Embryonic facial prominence (tissue), 1 donor: ENCODE measurements around the gene KRTAP6-3.

Source experiments
- DNase-seq: peaks from one replicate; pipeline ENCODE4 v3.0.0-alpha.2; 2016; ENCODE audit errors: extremely low spot score

Gene KRTAP6-3

DNA sequence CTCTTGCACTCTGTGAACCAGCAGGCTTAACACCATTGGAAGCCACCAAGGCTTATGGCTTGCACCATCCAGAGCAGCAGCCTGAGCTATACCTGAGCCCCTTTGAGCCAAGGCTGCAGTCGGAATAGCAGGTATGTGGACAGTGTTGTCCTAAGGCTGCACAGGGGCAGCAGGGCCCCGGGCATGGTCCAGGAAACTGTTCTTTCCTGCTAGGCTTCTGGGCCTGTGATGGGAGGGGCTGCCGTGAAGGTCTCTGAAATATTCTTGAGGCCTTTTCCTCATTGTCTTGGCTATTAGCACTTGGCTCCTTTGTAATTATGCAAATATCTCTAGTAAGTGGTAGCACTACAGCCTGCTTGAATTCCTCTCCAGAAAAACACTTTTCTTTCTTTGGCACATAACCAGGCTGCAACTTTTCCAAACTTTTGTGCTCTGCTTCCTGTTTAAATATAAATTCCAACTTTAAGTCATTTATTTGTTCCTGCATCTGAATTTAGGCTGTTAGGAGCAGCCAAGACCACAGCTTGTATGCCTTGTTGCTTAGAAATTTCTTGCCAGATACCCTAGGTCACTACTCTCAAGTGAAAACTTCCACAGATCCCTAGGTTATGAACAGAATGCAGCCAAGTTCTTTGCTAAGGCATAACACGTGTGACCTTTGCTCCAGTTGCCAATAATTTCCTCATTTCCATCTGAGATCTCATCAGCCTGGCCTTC, 33.4 kb downstream of the KRTAP6-3 start:
- no peak for DNase-seq

DNA sequence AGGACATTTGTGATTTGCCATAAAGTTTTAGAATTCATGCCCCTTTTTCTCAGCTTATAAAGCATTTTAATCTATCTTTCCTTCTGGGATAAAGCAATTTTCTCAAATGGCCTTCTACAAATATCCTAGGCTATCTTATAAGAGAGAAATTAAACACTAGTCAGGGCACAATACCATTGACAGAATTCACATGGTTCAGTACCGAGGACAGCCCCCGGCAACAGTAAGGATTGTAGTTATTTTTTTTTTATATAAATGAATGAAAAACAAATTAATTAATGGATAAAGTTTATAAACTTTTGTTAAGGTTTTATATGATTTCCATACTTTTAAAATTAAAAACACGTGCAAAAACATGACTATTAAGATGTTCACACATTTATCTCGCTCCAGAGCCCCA, 35.9 kb downstream of the KRTAP6-3 start:
- DNase-seq = no peak

DNA sequence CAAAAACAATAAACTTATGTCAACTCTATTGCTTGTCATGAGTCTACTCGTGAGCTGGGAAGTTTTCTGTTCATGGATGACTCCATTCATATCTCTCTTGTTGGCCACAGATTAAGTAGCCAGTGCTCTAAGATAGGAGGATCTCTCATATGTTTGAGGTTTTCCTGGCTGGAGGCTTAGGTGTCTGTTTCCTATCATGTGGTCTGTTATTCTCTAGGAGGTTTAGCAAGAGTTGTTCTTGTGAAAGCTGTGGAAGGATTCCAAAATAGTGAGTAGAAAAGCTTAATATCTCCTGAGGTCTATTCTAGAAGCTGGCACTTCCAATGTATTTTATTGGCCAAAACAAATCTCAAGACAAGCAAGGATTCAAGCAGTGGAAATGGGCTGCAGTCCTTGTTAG, 37.0 kb downstream of the KRTAP6-3 start:
- DNase-seq = no peak

DNA sequence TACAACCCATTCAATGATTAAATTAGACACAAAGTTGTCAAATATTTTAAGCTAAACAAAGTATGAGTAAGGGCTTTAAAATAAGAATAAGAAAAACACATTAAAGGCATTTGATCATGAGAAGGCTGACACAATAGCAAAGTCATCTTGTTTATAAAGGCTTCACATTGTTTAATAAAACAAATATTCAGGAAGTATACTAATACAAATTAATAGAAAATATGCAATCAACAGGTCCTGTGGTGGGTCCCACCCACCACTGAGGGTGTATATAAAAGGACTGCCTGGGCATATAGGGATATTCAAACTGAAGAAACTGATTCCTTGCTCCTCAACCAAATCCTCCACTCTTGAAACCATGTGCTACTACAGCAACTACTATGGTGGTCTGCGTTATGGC, 42.7 kb downstream of the KRTAP6-3 start, which contains the start of gene KRTAP20-2:
Gene KRTAP20-2, plus strand, starts transcription at position 301 of the 400 bp plus-strand sequence. Its CDS starts 58 bp downstream, at position 359.
- no peak for DNase-seq

DNA sequence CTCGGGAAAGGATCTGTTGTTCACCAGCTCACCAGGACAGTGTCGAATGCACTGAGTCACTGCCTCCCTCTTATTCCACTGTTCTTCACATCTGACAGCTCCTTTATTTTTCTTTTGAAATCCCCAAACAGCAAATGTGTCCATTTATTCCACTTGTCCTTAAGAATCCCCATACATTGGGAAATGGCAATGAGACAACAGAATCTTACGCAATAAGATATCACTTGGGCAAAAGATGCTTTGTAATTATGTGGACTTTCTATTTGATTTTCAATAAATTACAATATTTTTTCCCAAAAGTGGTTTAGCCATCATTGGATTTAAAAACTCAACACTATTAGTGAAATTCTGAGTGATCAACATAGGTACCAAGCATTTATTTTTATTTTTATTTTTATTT, 46.4 kb downstream of the KRTAP6-3 start:
- no peak for DNase-seq

DNA sequence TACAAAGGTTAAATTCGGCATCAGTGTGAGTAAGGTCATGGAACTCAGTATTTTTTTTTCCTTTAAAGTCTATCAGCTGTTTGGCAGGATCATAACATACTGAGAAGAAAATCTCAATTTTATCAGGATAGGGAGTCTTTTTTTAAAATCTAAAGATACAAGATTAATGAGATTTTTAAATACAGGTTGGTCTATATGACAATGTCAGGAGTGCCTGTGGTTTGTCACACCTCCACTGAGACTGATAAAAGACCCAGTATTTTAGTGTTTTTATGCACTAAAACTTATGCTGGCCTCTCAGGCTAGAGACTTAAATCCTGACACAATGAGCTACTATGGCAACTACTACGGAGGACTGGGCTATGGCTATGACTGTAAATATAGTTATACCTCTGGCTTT, 50.3 kb downstream of the KRTAP6-3 start, which contains the start of gene KRTAP20-3:
Gene KRTAP20-3, plus strand, starts transcription at position 301 of the 400 bp plus-strand sequence.
- no peak for DNase-seq
